Dedifferentiated amniotic fluid mesenchymal stem cell (primary cell): ENCODE data around the gene LSP1.

Experiments used
- DNase-seq: peaks from one replicate; pipeline ENCODE4 v3.0.0-alpha.2; 2016; ENCODE audit errors: extremely low spot score

Gene LSP1

DNA sequence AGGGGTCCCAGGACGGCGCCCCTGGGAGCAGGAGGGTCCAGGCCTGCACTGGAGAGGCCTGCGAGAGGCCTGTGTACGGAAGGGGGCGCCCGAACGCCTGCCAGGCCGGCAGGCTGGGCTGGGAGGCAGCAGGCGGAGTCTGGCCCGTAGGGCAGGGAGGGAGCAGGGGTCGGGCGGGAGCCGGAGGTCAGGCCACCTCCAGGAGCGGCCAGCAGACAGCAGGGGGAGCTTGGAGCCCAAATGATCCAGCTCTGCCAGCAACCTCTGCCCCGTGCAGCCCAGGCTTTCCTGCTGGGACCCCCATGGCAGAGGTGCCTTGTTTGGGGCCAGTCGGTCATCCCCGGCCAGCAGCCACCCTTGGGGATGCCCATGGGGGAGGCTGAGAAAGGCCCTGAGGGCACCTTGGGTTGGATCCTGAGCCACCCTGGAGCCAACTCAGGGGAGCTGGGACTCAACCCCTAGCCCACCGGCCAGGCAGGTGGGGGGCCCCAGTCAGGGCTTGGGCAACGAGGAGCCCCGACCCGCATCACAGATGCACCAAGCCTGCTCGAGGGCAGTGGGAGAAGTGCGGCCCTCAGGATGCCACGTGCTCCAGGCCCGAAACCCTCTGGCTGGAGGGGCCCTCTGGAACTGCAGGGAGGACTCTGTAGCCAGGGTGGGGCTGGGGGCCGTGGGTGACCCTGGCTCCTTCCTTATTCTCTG is 27.7 kb upstream of the LSP1 start:
- no peak for DNase-seq

DNA sequence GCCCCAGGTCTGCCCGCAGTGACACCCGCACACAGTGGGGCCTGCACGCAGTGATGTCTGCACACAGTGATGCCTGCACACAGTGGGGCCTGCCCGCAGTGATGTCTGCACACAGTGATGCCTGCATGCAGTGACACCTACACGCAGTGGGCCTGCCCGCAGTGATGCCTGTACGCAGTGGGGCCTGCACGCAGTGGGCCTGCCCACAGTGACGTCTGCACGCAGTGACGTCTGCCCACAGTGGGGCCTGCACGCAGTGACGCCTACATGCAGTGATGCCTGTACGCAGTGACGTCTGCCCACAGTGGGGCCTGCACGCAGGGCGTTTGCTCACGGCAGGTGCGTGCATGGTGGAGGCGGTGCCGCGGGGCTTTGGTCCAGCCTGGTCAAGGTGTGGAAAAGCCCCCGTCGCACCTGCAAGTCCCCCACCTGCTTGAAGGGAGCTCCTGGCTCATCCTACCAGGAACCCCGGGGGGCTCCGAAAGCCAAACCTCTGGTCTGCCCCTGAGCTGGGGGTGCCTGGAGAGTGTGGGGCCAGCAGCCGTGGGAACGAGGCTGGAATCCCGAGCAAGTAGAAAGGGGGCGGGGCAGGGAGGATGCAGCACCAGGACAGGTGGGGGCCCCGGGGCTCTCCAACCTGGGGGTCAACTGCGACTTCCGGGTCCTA is 27.0 kb upstream of the LSP1 start:
- DNase-seq = no peak

DNA sequence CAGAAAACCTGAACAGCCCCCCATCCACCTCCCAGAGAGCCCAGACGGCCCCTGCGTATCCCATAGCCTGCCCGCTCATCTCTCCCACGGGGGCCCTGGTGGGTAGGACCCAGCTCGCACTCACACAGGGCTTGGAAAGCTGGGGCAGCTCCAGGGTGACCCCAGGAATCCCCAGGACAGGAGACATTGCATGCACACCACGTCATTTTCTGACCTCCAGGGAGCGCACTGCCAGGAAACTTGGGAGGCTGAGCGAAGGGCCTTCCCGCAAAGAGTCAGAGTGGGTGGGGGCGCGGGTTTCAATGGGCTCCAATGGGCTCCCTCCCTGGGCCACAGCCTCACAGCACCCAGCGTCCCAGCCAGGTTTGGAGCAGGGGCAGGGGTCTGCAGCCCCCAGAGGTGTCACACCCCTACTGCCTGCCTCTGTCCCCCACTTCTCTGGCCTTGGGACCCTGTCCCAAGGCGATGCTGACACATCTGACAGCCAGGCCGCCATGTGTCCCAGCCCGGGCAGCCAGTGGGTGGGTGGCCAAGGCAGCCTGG is 26.3 kb upstream of the LSP1 start:
- DNase-seq = no peak

DNA sequence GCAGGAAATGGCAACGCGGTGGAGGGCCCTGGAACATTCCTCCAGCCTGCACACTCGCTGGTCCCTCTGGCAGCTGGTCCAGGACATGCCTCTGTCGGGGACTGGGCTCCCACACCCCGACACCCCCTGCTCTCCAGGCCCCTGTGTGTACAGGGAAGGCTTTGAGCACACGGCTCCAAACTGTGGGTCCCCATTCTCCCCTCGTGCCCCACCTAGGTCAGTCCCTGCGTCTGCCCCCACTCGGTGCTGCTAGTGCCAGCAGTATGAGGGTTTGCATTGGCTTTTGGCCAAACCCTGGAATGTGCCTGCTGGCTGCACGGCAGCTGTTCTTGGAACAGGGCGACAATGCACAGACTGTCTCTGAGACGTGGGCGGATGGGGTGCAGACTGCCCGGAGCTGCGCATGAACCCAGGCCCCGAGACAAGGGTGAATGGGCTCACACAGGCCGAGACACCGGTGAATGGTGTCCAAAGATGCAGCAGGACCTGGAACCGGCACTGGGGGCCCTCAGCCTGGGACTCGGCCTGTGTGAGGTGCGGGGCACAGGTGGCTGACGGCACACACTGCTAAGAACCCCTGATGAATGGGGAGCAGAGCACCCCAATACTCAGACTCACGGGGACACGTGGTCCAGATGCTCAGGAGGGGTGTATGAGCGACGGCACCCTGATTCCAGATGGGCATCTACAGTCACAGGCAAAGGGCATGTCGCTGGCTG is 25.6 kb upstream of the LSP1 start:
- DNase-seq = peak; percentile 66

DNA sequence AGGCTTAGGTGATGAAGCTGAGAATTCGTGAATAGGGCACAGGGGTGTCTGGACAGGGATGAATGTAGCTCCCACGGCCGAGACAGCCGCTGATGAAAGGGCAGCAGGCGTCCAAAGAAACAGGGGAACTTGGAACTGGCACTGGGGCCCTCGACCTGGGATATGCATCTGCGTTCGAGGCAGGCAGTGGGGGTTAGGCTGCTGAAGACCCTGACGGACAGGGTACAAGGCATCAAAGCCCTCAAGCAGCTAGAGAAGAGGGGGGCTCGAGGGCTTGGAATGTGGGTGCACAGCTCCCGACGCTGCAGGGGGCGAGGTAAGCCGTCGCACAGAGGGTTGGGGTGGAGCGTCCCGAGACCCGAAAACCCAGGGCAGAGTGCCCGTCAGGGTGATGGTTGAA is 25.0 kb upstream of the LSP1 start:
- no peak for DNase-seq

DNA sequence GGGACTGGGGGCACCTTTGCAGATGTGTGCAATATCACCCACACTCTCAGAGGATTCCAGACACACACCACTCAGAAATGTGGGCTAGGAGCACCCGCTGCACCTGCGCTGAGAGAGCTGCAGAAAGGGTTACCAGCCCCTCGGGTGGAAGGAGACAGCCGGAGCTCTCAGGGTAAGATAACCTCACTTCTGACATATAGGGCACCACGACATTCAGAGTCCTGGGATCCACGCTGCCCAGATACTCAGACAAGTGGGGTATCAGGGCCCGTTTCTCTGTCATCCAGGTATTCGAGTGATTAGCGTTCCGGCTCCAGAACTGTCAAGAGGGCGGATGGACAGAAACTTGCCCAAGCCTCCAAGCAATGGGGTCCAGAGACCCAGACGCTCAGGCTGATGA is 24.3 kb upstream of the LSP1 start:
- no peak for DNase-seq

DNA sequence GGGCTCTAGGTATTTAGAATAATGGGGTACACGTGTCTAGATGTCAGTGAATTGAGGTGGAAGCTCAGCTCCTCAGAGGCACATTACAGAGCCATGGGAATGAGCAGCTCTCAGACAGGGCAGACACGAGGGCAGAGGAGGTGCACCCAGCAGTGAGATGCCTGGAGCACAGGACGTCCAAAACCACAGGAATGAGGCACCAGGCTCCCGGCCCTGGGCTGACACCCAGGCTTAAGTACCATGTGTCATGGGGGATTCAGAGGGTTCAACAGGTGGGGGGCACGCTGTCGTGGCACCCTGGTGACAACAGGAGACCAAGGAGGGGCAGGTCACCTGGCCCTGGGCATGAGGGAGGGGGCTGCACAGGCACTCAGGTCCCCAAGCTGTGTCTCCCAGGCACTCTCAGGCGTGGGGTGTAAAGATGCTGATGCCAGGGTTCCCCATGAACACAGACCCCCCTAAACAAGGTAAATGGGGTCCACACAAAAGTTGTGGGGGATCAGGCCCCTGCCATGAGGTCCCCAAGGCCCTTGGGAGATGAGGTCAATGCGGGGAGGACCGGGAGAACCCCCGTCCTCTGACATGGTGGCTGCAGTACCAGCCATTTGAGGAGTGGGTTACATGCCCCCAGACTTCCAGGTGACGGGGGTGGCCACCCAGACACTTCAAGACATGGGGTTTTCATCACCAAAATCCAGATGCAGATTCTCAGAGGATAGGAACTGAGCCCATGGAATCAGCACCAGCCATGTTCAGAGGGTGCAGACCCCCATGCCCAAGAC is 23.7 kb upstream of the LSP1 start:
- DNase-seq = peak; percentile 44

DNA sequence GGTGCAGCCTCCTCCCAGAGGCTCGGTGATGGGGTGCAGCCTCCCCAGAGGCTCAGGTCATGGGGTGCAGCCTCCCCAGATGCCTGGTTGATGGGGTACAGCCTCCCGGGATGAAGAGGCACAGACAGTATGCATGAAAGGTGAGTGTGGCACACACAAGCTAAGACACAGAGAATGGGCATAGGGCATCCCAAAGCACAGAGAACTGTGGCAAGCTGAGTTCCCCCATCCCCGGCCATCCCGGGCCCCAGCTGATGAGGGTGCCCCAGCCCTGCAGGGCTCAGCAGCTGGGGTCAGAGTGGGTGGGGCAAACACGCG is 22.9 kb upstream of the LSP1 start:
- DNase-seq = no peak

DNA sequence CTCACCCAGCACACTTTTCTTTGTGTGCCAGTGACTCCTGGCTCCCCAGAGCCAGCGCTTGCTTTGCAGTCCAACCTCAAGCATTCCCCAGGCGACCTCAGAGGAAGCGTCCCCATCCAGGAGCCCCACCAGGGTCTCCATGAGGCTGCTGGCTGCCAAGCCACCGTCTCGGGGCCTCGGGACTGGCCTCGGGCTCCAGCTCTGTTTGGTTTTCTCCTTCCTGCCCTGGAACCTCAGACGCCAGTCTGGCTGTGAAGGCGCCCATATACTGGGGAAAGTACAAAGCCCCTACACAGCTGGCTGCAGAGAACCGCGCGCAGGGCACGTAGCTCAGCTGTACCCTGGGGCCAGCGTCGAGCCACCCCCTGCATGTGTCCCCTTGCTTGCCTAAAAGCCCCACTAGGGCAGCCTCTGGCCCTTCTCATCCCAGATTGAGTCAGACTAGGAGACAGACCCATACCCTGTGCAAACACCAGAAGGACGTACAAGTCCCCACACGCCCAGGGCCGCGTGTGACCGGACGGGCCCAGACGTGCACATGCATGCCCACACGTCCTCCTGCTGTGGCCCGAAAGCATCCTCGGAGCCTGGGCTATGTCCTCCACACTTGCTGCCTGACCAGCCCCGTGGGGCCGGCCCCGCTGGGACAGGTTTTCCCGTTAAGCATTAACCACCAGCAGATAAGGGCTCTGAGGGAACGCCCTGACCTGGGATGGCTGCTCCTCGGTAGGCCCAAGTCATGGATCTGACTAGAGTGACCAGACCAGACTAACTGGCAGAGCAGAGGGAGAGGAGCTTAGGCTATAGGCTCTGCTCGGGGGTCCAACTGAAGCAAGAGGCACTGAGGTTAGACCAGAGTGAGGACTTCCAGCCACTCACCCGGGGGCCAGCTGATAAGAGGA is 22.3 kb upstream of the LSP1 start:
- DNase-seq = no peak

DNA sequence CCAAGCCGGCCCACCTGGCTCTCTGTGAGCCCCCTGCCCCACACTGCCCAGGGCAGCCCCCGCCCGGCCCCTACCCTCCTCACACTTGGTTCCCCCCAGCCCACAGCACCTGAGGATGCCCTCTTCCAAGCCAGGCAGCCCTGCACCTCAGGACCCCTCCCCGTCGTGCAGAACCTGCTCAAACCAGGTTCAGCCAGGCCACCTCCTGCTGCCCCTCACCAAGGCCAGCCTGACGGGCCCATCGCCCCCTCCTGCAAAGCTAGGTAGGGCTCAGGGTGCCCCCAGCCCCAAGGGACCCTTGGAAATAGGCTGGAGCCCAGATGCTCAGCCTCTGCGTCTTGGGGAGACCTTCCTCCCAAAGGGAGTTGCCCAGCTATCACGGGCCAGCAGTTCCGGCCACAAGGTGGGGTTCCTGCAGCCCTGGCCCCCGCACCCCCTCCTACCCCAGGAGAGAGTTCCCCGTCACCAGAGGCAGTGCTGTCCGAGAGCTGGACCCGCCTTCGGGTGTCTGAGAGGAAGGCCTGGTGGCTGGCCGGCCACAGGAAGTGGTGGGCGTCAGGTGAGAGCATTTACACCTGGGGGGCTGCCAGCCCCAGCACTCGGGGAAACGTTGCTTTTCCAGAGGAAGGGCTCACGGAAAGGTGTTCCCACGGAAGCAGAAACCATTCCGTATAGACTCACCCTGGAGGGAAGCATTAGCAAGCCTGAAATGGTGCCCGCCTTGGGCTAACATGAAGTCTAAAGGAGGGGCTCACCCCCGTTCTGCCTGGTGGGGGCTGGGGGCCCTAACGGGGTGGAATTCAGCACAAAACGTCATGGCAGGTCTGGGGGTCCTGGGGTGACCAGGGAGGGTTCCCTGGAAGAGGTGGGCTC is 21.3 kb upstream of the LSP1 start:
- DNase-seq = no peak

DNA sequence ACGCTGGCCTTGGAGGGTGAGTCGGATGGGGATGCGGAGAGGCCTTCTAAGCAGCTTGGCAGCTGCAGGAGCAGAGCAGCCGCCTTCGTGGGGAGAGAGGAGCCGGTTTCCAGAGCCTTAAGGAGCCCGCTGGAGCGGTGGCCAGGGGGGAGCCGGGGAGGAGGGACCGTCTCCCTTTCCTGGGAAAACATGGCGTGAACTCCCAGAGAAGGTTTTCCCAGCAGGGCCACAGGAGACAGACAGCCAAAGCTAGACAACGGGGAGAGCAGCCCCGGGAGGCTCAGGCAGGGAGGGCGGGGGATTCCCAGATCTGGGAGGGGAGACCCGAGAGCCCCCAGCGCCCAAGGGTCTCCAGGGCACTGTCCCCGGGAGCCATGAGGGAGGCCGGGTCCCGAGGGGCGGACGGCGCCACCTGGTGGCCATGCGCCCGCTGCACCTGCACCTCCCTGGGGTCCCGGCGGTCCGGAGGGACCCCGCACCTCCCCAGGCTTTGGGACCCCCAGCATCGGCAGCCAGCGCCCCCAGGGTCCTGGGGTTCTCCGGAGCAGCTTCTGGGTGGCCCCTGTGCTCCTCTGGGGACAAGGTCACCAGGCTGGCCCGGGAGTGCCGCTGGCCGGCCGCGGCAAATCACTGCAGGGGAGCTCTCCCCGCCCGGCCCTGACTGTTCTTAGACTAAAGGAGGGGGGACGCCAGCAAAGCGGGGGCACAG is 20.5 kb upstream of the LSP1 start:
- no peak for DNase-seq

DNA sequence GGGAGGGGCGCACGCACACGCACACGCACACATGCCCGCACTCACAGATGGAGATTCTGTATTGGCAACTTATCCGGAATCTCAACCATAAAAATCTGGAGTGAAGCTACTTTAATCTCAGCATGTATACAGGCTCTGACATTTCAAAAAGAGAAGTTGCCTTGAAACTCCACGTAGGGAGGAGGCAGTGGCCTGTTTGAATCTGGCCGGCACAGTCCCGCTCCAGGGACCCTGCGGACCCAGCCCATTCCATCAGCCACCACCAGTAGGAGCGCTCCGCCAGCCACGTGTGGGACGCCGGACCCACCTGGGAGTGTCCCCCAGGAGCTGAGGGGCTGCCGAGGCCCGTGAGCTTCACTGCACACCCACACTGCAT is 20.0 kb upstream of the LSP1 start:
- DNase-seq = no peak

DNA sequence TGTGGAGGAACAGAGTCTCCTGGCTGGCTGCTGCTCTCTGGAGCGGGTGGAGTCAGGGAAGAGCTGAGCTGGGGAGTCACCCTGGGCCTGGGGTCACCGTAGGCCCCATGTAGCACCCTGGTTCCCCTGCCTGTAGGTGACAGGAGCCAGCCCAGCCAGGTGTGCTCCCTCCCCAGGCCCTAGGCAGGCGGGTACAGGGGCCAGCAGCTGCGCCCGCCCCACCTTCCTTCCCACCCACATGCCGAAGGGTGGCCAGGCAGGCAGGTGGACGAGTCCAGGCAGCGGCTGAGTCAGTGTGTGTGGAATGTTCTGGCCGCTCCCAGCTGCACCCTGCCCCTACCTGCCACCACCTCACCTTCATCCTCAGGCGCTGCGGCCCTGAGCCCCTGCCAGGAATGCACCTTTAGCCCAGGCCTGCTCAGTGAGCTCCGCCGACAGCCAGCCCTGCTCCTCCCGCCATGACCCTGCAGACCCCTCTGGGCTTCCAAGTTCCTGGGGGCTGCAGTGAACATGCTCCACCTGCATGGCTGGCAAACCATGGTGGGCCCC is 18.7 kb upstream of the LSP1 start:
- DNase-seq = no peak

DNA sequence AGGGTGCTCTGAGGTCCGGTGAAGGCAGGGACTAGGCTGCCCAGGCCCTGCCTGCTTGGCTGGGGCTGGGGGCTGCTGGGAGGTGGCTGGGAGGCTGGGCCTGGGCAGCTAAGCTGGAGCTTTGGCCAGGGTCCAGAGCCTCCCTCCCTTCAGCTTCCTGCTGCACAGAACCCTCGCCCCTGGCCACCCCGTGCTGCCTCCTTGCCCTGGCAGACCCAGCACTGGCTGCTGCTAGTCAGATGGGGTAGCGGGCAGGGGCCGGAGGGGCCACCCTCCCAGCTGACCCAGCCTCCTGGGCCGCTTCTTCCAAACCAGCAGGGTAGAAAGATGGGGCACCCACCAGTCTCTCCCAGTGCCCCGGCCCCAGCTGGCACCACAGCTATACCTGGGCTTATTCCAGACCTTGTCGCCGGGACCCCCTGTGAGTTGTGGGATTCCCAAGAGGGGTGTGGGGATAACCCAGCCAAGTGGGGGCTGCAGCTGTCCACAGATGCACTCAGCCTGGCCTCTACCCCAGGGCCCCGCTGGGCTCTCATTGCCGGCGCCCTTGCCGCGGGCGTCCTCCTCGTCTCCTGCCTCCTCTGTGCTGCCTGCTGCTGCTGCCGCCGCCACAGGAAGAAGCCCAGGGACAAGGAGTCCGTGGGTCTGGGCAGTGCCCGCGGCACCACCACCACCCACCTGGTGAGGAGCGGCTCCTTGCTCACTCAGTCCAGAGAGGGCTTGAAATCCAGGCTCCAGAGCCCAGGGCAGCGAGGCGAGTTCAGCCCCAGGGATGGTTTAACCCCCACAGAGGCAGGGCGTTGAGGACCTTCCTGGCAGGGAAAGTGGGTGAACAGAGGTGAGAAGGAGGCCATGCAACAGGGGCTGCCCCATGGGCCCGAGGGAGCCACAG is 17.9 kb upstream of the LSP1 start, which contains the start of gene SYT8:
TSS of gene SYT8 (plus strand) at position 212 of the 892 bp plus-strand sequence. CDS start at position 328, 116 bp downstream.
- no peak for DNase-seq

DNA sequence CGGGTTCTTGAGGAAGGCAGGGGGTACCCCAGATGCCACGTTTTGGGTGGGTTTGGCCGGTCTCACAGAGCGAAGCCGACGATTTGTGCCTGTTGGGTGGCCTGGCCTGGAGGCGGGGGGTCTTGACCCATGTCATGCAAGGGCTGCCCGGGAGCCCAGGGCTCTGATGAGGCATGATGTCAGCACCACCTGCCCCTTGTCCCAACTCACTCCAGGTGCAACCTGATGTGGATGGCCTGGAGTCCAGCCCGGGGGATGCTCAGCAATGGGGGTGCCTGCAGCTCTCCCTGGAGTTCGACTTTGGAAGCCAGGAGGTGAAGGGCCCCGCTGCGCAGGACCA is 17.2 kb upstream of the LSP1 start:
- DNase-seq = no peak

DNA sequence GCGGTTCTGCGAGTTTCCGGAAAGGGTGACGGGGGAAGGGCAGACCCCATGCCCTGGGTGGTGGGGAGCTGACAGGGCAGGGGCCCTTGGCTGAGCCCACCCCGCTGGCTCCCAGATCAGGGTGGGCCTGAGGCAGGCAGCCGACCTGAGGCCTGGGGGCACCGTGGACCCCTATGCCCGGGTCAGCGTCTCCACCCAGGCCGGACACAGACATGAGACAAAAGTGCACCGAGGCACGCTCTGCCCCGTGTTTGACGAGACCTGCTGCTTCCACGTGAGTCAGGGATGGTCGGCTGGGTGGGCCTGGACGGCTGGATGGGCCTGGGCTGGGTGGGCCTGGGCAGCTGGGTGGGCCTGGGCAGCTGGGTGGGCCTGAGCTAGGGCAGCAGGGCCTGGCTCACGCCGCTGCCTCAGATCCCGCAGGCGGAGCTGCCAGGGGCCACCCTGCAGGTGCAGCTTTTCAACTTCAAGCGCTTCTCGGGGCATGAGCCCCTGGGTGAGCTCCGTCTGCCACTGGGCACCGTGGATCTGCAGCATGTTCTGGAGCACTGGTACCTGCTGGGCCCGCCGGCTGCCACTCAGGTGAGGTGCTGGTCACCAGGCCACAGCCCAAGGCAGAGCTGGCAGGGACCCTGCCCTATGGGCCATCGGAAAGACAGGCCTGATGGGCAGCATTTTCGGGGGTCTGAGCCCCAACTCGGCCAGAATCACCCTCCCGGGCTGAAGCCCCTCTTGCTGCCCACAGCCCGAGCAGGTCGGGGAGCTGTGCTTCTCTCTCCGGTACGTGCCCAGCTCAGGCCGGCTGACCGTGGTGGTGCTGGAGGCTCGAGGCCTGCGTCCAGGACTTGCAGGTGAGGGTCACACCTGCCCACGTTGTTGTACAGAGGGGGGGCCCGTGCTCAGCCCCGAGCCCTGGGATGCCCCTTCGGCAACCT is 16.6 kb upstream of the LSP1 start:
- no peak for DNase-seq
